Activated T-helper 2 cell treated with anti-CD3 and anti-CD28 coated beads, Interferon-gamma antibody, Interleukin-2, Interleukin-4, amounts not matched to agents 10 μg/mL and 5 μg/mL and 100 μg/mL, durations not matched to agents 14 hours and 24 hours and 36 hours (primary cell): ENCODE data around the gene NFKBIL1. TPM values are rescaled to one million over a fixed set of nuclear protein-coding genes. Genes with fewer than 3 reads are reported as not detected.

ENCODE experiments used
- total RNA-seq: library from RNA; stranded (reverse); gene quantifications from 2 replicates; pipeline ENCODE4 v1.2.3, GENCODE V29; 2022

Gene NFKBIL1
- total RNA-seq, 1 donor from 2014 or later = 17.6 TPM

Other genes starting within 250 kb of the NFKBIL1 start
- 3,580 and 3,693 TPM in 2 replicates for gene HLA-B, start 190.4 kb upstream of the NFKBIL1 start, total RNA-seq
- gene MICA, start 144.0 kb upstream of the NFKBIL1 start, total RNA-seq = 5.6 and 6.0 TPM in 2 replicates
- gene MICB, start 49.5 kb upstream of the NFKBIL1 start, total RNA-seq = 30.6 and 31.5 TPM in 2 replicates
- gene MCCD1, start 18.6 kb upstream of the NFKBIL1 start, total RNA-seq = not detected in 2 replicates
- 579 and 583 TPM in 2 replicates for gene DDX39B, start 5.6 kb upstream of the NFKBIL1 start, total RNA-seq
- gene ATP6V1G2, start 1.0 kb upstream of the NFKBIL1 start, total RNA-seq = 0.69 and 0.82 TPM in 2 replicates
- gene LTA, start 24.7 kb downstream of the NFKBIL1 start, total RNA-seq = 293 and 308 TPM in 2 replicates
- gene TNF, start 28.0 kb downstream of the NFKBIL1 start, total RNA-seq = 94.4 and 96.8 TPM in 2 replicates
- 16.3 and 16.6 TPM in 2 replicates for gene LTB, start 34.8 kb downstream of the NFKBIL1 start, total RNA-seq
- gene LST1, start 38.7 kb downstream of the NFKBIL1 start, total RNA-seq = 10.2 and 14.6 TPM in 2 replicates
- 8.0 and 9.3 TPM in 2 replicates for gene NCR3, start 45.4 kb downstream of the NFKBIL1 start, total RNA-seq
- 71.8 and 78.2 TPM in 2 replicates for gene AIF1, start 67.6 kb downstream of the NFKBIL1 start, total RNA-seq
- gene PRRC2A, start 73.1 kb downstream of the NFKBIL1 start, total RNA-seq = 298 and 304 TPM in 2 replicates
- 330 and 335 TPM in 2 replicates for gene BAG6, start 105.1 kb downstream of the NFKBIL1 start, total RNA-seq
- gene APOM, start 108.3 kb downstream of the NFKBIL1 start, total RNA-seq = 2.3 and 2.4 TPM in 2 replicates
- gene C6orf47, start 113.2 kb downstream of the NFKBIL1 start, total RNA-seq = 18.1 and 19.3 TPM in 2 replicates
- 31.5 and 34.7 TPM in 2 replicates for gene GPANK1, start 117.4 kb downstream of the NFKBIL1 start, total RNA-seq
- gene CSNK2B, start 118.5 kb downstream of the NFKBIL1 start, total RNA-seq = 266 and 279 TPM in 2 replicates
- 31.0 and 32.1 TPM in 2 replicates for gene LY6G5B, start 122.4 kb downstream of the NFKBIL1 start, total RNA-seq
- 4.6 and 4.8 TPM in 2 replicates for gene LY6G5C, start 133.5 kb downstream of the NFKBIL1 start, total RNA-seq
- 51.4 and 52.7 TPM in 2 replicates for gene ABHD16A, start 155.7 kb downstream of the NFKBIL1 start, total RNA-seq
- gene LY6G6F, start 159.3 kb downstream of the NFKBIL1 start, total RNA-seq = not detected in 2 replicates
- gene LY6G6D, start 167.7 kb downstream of the NFKBIL1 start, total RNA-seq = not detected in 2 replicates
- gene LY6G6C, start 174.1 kb downstream of the NFKBIL1 start, total RNA-seq = not detected in 2 replicates
- not detected in 2 replicates for gene MPIG6B, start 175.8 kb downstream of the NFKBIL1 start, total RNA-seq
- gene DDAH2, start 181.7 kb downstream of the NFKBIL1 start, total RNA-seq = 5.8 and 7.7 TPM in 2 replicates
- gene CLIC1, start 188.9 kb downstream of the NFKBIL1 start, total RNA-seq = 412 and 423 TPM in 2 replicates
- 82.8 and 93.3 TPM in 2 replicates for gene MSH5, start 192.4 kb downstream of the NFKBIL1 start, total RNA-seq
- gene SAPCD1, start 215.0 kb downstream of the NFKBIL1 start, total RNA-seq = 16.4 and 18.9 TPM in 2 replicates
- 5.6 and 5.9 TPM in 2 replicates for gene VWA7, start 229.7 kb downstream of the NFKBIL1 start, total RNA-seq
- 166 and 176 TPM in 2 replicates for gene VARS1, start 248.1 kb downstream of the NFKBIL1 start, total RNA-seq